ENCODE results near the gene TRIM63.

Gene TRIM63

DNA sequence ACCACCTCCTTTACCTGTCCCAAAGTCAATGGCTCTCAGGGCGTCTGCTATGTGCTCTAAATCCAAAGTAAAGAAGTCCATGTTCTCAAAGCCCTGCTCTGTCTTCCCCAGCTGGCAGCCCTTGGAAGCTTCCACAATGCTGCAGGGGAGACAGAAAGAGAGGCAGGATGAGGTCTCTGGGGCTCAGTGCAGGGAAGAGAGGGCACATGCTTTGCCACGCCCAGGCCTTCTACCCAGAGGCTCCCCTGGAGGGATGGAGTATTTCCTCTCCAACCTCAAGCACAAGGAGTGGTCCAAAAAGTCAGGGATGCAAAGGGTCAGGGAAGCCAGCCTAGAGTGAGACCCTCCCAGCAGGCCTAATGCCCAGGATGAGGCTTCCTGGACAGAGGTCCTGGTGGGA, 10.2 kb downstream of the TRIM63 start:
- H3K4me3 Mint-ChIP-seq = no peak overlapping the region
- intact Hi-C loops (cut with micrococcal nuclease) = no loop called here
- H3K36me3 Mint-ChIP-seq (ENCODE audit: low read depth) = no peaks in the 10 kb centered on the region
- H3K27me3 Mint-ChIP-seq = peaks cover 40% of the 10 kb centered on the region
- H3K27ac Mint-ChIP-seq = no peak overlapping the region
- peaks cover 11% of the 10 kb centered on the region for H3K4me1 Mint-ChIP-seq (ENCODE audit: low read depth)
- no peaks in the 10 kb centered on the region for H3K9me3 Mint-ChIP-seq

GRCh38 chr1:26055041-26055440, 12.4 kb downstream of the TRIM63 start:
- no peak overlapping the region for H3K4me3 Mint-ChIP-seq
- H3K9me3 Mint-ChIP-seq = no peaks in the 10 kb centered on the region
- H3K27me3 Mint-ChIP-seq = peaks cover 53% of the 10 kb centered on the region
- H3K4me1 Mint-ChIP-seq (ENCODE audit: low read depth) = peaks cover 14% of the 10 kb centered on the region
- H3K36me3 Mint-ChIP-seq (ENCODE audit: low read depth) = no peaks in the 10 kb centered on the region
- intact Hi-C loops (cut with micrococcal nuclease) = no loop called here
- H3K27ac Mint-ChIP-seq = no peak overlapping the region

DNA sequence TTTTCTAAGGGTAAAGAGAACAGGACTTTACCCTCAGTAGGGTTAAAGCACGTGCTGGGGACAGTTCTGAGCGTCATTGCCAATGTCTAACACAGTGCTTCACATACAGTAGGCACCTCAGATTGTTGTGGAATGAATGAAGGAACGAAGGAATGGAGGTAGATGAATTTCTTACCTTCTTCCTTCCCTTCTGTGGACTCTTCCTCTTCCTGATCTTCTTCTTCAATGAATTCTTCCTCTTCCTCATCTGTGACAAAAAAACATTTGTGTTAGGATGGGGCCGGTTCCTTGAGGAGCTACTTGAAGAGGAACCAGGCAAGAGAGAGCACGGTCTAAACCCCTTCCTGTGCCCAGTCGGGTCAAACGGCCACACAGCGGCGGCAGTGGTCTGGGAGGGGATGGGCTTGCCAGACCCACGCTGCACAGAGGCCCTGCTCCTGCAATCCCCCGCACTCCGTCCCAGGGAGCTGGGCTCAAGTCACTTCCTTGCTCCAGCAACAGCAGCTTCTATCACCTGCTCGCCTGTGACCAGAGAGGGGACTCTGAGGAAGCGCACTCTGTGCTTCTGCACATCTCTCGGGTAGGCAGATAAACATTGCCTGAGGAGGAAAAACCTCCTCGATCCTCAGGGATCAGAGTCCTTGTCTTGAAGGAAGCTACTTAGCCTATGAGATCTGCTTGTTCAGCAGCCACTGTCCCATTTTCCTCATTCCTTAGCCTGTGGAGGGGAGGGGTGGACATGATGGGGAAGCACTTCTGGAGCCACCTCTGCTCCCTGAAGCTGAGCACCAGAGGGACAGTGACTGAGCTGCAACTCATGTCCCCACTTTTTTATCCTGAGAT, 13.5 kb downstream of the TRIM63 start:
- Mint-ChIP-seq H3K4me3 (no peak overlapping the region), H3K27ac (no peak overlapping the region), H3K9me3 (no peaks in the 10 kb centered on the region), H3K4me1 (ENCODE audit: low read depth) (peaks cover 18% of the 10 kb centered on the region), H3K27me3 (peaks cover 53% of the 10 kb centered on the region), H3K36me3 (ENCODE audit: low read depth) (no peaks in the 10 kb centered on the region)
- intact Hi-C loops (cut with micrococcal nuclease) = no loop called here

DNA sequence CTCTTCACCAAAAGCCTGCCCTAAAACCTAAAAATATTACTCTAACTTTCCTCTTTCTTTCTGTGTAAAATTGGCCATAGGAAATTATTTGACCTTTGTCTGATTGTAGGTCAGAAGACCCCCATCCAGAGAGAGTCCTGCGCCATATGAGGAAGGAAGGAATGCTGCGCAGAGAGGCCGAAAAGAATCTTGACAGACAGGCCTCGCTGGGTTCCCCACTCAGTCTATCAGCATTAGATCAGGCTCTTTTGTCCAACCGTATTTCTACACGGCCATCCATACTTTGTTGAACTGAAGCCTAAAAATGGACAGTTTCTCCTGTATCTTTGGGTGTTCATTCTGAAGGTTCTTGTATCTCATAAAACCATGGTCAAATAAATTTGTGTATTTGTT, 17.2 kb downstream of the TRIM63 start:
- H3K27me3 Mint-ChIP-seq = peaks cover 65% of the 10 kb centered on the region

GRCh38 chr1:26049531-26050247, 17.7 kb downstream of the TRIM63 start:
- H3K27ac Mint-ChIP-seq = no peak overlapping the region
- H3K4me1 Mint-ChIP-seq (ENCODE audit: low read depth) = peaks cover 26% of the 10 kb centered on the region
- H3K27me3 Mint-ChIP-seq = peaks cover 70% of the 10 kb centered on the region
- intact Hi-C loops (cut with micrococcal nuclease) = no loop called here
- no peaks in the 10 kb centered on the region for H3K9me3 Mint-ChIP-seq
- H3K36me3 Mint-ChIP-seq (ENCODE audit: low read depth) = no peaks in the 10 kb centered on the region
- H3K4me3 Mint-ChIP-seq = no peak overlapping the region

More for the DNA sequence above, 17.2 kb downstream of the TRIM63 start:
- H3K9me3 Mint-ChIP-seq = no peaks in the 10 kb centered on the region
- no peak overlapping the region for H3K27ac Mint-ChIP-seq
- H3K4me3 Mint-ChIP-seq = no peak overlapping the region
- H3K4me1 Mint-ChIP-seq (ENCODE audit: low read depth) = peaks cover 26% of the 10 kb centered on the region
- intact Hi-C loops (cut with micrococcal nuclease) = no loop called here
- no peaks in the 10 kb centered on the region for H3K36me3 Mint-ChIP-seq (ENCODE audit: low read depth)

- Mint-ChIP-seq H3K27ac (no peak overlapping the region), H3K4me3 (no peak overlapping the region), H3K27me3 (peaks cover 83% of the 10 kb centered on the region), H3K9me3 (no peaks in the 10 kb centered on the region), H3K36me3 (ENCODE audit: low read depth) (no peaks in the 10 kb centered on the region), H3K4me1 (ENCODE audit: low read depth) (peaks cover 14% of the 10 kb centered on the region)
- intact Hi-C loops (cut with micrococcal nuclease) = no loop called here
Observed at GRCh38 chr1:26047278-26047874, 20.1 kb downstream of the TRIM63 start.

DNA sequence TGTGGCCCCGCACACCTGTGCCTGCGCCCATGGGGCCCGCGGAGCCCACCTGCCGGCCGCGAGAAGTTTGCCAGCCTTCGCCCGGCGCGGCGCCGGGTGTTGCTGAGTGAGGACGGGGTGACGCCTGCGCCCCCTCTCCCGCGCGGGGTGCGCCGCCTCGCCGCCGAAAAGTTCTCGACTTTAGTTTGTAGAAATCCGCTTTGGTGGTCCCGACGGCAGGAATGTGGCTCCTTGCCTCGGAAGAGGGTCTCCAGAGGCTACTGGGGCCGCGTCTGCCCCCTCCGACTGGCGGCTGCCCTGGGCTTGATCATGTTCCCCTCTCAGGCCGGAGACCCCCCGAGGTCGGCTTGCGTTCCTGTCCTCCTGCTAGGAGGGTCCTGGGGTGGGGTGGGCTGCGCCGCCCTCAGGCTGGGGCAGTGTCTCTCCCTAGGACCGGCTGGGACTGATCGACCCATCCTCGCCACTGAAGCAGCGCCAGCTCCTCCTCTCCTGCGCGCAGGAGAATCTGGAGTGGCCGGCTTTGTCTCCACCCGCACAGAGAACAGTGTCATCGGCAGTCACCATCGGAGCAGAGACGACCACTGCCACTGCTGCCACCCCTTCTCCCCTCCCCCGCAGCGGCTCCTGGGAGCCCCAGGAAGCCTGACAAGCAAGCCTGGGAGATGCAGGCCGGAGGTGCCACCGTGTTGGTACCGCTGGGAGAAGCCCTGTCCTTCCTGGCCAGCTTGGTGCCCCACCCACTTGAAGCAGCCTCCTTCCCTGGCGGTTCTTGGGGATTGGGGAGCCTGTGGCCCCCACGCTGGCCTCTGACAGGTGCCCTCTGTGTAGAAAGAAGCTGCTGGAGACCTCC, 21.0 kb downstream of the TRIM63 start:
- intact Hi-C loops (cut with micrococcal nuclease) = no loop called here
- H3K27ac Mint-ChIP-seq = no peak overlapping the region
- H3K9me3 Mint-ChIP-seq = no peaks in the 10 kb centered on the region
- peaks cover 84% of the 10 kb centered on the region for H3K27me3 Mint-ChIP-seq
- H3K4me1 Mint-ChIP-seq (ENCODE audit: low read depth) = peaks cover 14% of the 10 kb centered on the region
- H3K36me3 Mint-ChIP-seq (ENCODE audit: low read depth) = no peaks in the 10 kb centered on the region
- no peak overlapping the region for H3K4me3 Mint-ChIP-seq

GRCh38 chr1:26045722-26046245, 21.6 kb downstream of the TRIM63 start, which contains the start of gene SLC30A2:
Gene SLC30A2 (minus strand): TSS chr1:26046118. CDS start chr1:26045896, 222 bp downstream.
- Mint-ChIP-seq H3K4me1 (ENCODE audit: low read depth) (peaks cover 14% of the 10 kb centered on the region), H3K4me3 (no peak within 1 kb of the TSS), H3K9me3 (no peaks in the 10 kb centered on the region), H3K27ac (no peak within 1 kb of the TSS), H3K36me3 (ENCODE audit: low read depth) (no peaks in the 10 kb centered on the region), H3K27me3 (peaks cover 85% of the 10 kb centered on the region)
- intact Hi-C loops (cut with micrococcal nuclease) = no loop called here

DNA sequence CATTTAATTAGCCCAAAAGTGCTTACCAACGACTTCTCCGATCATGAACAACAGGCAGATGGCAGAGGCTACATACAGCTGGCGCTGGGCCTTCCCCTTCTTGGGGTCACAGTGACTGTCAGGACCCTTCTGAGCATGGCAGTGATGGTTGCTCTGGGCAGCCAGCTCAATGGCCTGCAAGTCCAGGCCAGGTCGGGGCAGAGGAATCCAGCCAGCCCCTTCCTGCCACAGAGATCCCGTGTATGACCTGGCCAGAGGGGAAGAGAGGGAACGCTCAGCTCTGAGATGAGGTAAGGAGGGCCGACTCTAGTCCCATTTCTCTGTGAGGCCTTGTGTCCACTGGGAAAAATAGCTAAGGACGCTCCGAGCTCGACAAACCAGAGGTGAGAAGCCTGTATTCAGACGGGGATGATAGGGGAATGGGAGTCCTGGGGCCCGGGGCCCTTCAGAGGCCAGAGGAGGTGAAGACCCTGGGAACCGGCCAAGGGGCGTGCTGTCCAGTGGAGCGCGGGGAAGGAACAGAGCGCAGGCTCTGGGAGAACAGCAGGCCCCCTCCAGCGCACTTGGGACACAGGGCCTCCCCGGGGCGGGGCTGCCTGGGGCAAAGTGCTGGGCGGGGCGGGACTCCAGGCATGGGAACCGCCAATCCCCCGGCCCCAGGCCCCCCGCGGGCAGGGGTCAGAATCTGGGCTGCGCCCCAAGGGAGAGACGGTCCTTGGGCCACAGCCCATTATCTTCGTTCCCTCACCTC, 22.3 kb downstream of the TRIM63 start:
- peaks cover 13% of the 10 kb centered on the region for H3K4me1 Mint-ChIP-seq (ENCODE audit: low read depth)
- H3K27ac Mint-ChIP-seq = no peak overlapping the region
- H3K4me3 Mint-ChIP-seq = no peak overlapping the region
- peaks cover 78% of the 10 kb centered on the region for H3K27me3 Mint-ChIP-seq
- no peaks in the 10 kb centered on the region for H3K9me3 Mint-ChIP-seq
- intact Hi-C loops (cut with micrococcal nuclease) = no loop called here
- H3K36me3 Mint-ChIP-seq (ENCODE audit: low read depth) = no peaks in the 10 kb centered on the region

DNA sequence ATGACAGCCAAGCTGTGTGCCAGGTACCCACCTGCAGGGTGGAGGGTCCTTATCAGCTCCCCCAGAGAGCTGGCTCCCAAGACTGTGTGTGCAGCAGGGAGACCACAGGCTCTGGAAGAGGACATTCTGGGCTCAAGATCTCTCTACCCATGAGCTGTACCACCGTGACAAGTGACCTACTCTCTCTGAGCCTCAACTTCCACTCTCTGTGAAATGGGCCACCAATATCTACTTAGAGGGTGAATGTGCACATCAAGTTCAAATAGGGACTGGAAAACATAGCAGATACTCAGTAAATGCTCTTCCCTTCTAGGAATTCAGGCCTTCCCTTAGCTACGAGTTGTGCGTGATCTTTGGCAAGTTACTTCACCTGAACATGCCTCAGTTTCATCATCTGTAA, 23.0 kb downstream of the TRIM63 start:
- no peak overlapping the region for H3K27ac Mint-ChIP-seq
- no peak overlapping the region for H3K4me3 Mint-ChIP-seq
- intact Hi-C loops (cut with micrococcal nuclease) = no loop called here
- peaks cover 8% of the 10 kb centered on the region for H3K4me1 Mint-ChIP-seq (ENCODE audit: low read depth)
- peaks cover 79% of the 10 kb centered on the region for H3K27me3 Mint-ChIP-seq
- no peaks in the 10 kb centered on the region for H3K9me3 Mint-ChIP-seq
- no peaks in the 10 kb centered on the region for H3K36me3 Mint-ChIP-seq (ENCODE audit: low read depth)

GRCh38 chr1:26043765-26044164, 23.7 kb downstream of the TRIM63 start:
- no peaks in the 10 kb centered on the region for H3K9me3 Mint-ChIP-seq
- no peak overlapping the region for H3K27ac Mint-ChIP-seq
- no peaks in the 10 kb centered on the region for H3K36me3 Mint-ChIP-seq (ENCODE audit: low read depth)
- H3K27me3 Mint-ChIP-seq = peaks cover 77% of the 10 kb centered on the region
- peaks cover 8% of the 10 kb centered on the region for H3K4me1 Mint-ChIP-seq (ENCODE audit: low read depth)
- intact Hi-C loops (cut with micrococcal nuclease) = no loop called here
- no peak overlapping the region for H3K4me3 Mint-ChIP-seq

DNA sequence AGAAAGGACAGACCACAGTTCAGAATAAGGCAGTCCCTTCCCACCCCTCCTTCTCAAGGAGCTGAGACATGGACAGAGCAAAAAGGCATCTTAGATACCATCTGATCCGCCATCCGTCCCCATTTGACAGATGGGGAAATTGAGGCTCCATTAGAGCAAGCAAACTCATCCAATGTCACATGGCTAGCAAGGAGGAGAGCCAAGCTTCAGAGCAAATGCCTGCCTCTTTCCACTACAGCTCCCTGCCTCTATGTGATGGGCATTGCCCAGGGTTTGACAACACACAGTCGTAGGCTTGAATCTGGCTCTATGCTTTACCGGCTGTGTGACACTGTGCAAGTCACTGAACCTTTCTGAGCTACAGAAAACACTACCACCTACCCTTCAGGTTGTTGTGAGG, 25.5 kb downstream of the TRIM63 start:
- Mint-ChIP-seq H3K27me3 (peaks cover 73% of the 10 kb centered on the region), H3K36me3 (ENCODE audit: low read depth) (no peaks in the 10 kb centered on the region), H3K4me1 (ENCODE audit: low read depth) (peaks cover 8% of the 10 kb centered on the region), H3K4me3 (no peak overlapping the region), H3K27ac (no peak overlapping the region), H3K9me3 (no peaks in the 10 kb centered on the region)
- intact Hi-C loops (cut with micrococcal nuclease) = no loop called here

DNA sequence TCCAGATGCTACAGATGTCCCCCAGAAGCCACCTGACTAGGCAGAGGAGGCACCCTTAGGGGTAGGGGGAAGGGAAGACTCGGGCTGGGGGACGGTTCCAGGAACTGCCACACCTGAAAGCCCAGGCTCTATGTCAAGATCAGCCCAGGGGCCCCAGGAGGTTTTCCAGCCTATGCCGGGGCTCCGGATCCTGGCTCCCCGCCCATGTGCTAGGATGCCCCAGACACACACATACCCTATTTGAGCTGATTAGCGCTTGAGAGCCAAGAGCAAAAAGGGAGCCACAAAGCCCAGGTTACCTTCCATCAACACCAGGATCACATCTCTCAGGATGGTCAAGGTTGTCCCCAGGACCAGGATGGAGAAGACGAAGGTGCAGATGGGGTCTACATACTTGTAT, 26.0 kb downstream of the TRIM63 start:
- intact Hi-C loops (cut with micrococcal nuclease) = no loop called here
- no peaks in the 10 kb centered on the region for H3K9me3 Mint-ChIP-seq
- H3K4me3 Mint-ChIP-seq = no peak overlapping the region
- peaks cover 73% of the 10 kb centered on the region for H3K27me3 Mint-ChIP-seq
- peaks cover 3% of the 10 kb centered on the region for H3K4me1 Mint-ChIP-seq (ENCODE audit: low read depth)
- no peaks in the 10 kb centered on the region for H3K36me3 Mint-ChIP-seq (ENCODE audit: low read depth)
- no peak overlapping the region for H3K27ac Mint-ChIP-seq

Measured in dendritic cell treated with granulocyte-macrophage colony-stimulating factor and Interleukin-4, amounts not matched to agents 40 ng/mL and 50 ng/mL, for 4 days (primary cell).